ENCODE measurements around the gene SLCO6A1.

SLCO6A1 gene

GRCh38 chr5:102537011-102537410, 38.2 kb upstream of the SLCO6A1 start:
- TF ChIP-seq CTCF (IDR thresholded peaks at IDR 0.05; ENCODE audit: low read length) (no peak), EZH2 (optimal IDR thresholded peaks at IDR 0.05; ENCODE audit: low read depth, low read length) (no peak), EZH2phosphoT487 (IDR thresholded peaks at IDR 0.05; ENCODE audit: low read length) (no peak)

GRCh38 chr5:102536323-102536928, 37.6 kb upstream of the SLCO6A1 start:
- Histone ChIP-seq H3K4me1 (ENCODE audit: low read length) (peaks cover 4% of the 10 kb centered on the region; the same call in 1 of the 2 replicates), H3K27me3 (replicated peaks; ENCODE audit: insufficient read depth, low read length) (no peaks in the 10 kb centered on the region), H3K9me2 (replicated peaks; ENCODE audit: insufficient read depth, low read length) (no peaks in the 10 kb centered on the region), H3K9me3 (replicated peaks; ENCODE audit: insufficient read depth, low read length) (no peaks in the 10 kb centered on the region), H4K20me1 (ENCODE audit: insufficient read depth, low read length) (no peaks in the 10 kb centered on the region), H3K27ac (ENCODE audit: low read length) (no peak overlapping the region), H2AFZ (ENCODE audit: low read length) (no peak overlapping the region), H3K4me2 (ENCODE audit: low read depth, low read length) (no peak overlapping the region), H3K36me3 (replicated peaks; ENCODE audit: insufficient read depth, low read length) (no peaks in the 10 kb centered on the region), H3K9ac (ENCODE audit: low read length) (no peak overlapping the region), H3K79me2 (ENCODE audit: low read length) (no peaks in the 10 kb centered on the region), H3K4me3 (ENCODE audit: low read length) (no peak overlapping the region), H3F3A (ENCODE audit: insufficient read depth, low read length) (no peaks in the 10 kb centered on the region)
- no peak for TF ChIP-seq EZH2 (optimal IDR thresholded peaks at IDR 0.05; ENCODE audit: low read depth, low read length)
- TF ChIP-seq EZH2phosphoT487 (IDR thresholded peaks at IDR 0.05; ENCODE audit: low read length): no peak
- peak; percentile 41 for TF ChIP-seq CTCF (IDR thresholded peaks at IDR 0.05; ENCODE audit: low read length)
- peak; percentile 27 for DNase-seq

More at GRCh38 chr5:102537011-102537410, 38.2 kb upstream of the SLCO6A1 start:
- no peaks in the 10 kb centered on the region for H3K4me1 ChIP-seq (ENCODE audit: low read length)
- H3K9me3 ChIP-seq (replicated peaks; ENCODE audit: insufficient read depth, low read length): no peaks in the 10 kb centered on the region
- no peak overlapping the region for H3K9ac ChIP-seq (ENCODE audit: low read length)
- H3K27me3 ChIP-seq (replicated peaks; ENCODE audit: insufficient read depth, low read length): no peaks in the 10 kb centered on the region
- DNase-seq: no peak
- no peak overlapping the region for H3K4me3 ChIP-seq (ENCODE audit: low read length)
- H3K79me2 ChIP-seq (ENCODE audit: low read length): no peaks in the 10 kb centered on the region
- no peaks in the 10 kb centered on the region for H3K36me3 ChIP-seq (replicated peaks; ENCODE audit: insufficient read depth, low read length)
- H4K20me1 ChIP-seq (ENCODE audit: insufficient read depth, low read length): no peaks in the 10 kb centered on the region
- H3K9me2 ChIP-seq (replicated peaks; ENCODE audit: insufficient read depth, low read length): no peaks in the 10 kb centered on the region
- no peak overlapping the region for H3K27ac ChIP-seq (ENCODE audit: low read length)
- no peaks in the 10 kb centered on the region for H3F3A ChIP-seq (ENCODE audit: insufficient read depth, low read length)
- H2AFZ ChIP-seq (ENCODE audit: low read length): no peak overlapping the region
- H3K4me2 ChIP-seq (ENCODE audit: low read depth, low read length): no peak overlapping the region

GRCh38 chr5:102532123-102532522, 33.3 kb upstream of the SLCO6A1 start:
- Histone ChIP-seq H3K36me3 (replicated peaks; ENCODE audit: insufficient read depth, low read length) (no peaks in the 10 kb centered on the region), H3K9ac (ENCODE audit: low read length) (no peak overlapping the region), H3K4me3 (ENCODE audit: low read length) (no peak overlapping the region), H3K27me3 (replicated peaks; ENCODE audit: insufficient read depth, low read length) (no peaks in the 10 kb centered on the region), H3K9me2 (replicated peaks; ENCODE audit: insufficient read depth, low read length) (no peaks in the 10 kb centered on the region), H3F3A (ENCODE audit: insufficient read depth, low read length) (no peaks in the 10 kb centered on the region), H2AFZ (ENCODE audit: low read length) (no peak overlapping the region), H3K9me3 (replicated peaks; ENCODE audit: insufficient read depth, low read length) (no peaks in the 10 kb centered on the region), H3K4me1 (ENCODE audit: low read length) (peaks cover 25% of the 10 kb centered on the region), H3K27ac (ENCODE audit: low read length) (no peak overlapping the region), H3K79me2 (ENCODE audit: low read length) (no peaks in the 10 kb centered on the region), H3K4me2 (ENCODE audit: low read depth, low read length) (no peak overlapping the region), H4K20me1 (ENCODE audit: insufficient read depth, low read length) (no peaks in the 10 kb centered on the region)
- DNase-seq: no peak
- no peak for TF ChIP-seq CTCF (IDR thresholded peaks at IDR 0.05; ENCODE audit: low read length)
- TF ChIP-seq EZH2phosphoT487 (IDR thresholded peaks at IDR 0.05; ENCODE audit: low read length): no peak
- TF ChIP-seq EZH2 (optimal IDR thresholded peaks at IDR 0.05; ENCODE audit: low read depth, low read length): no peak
